Fibroblast of gingiva (primary cell): ENCODE data around the gene CRAMP1.

Experiments
- DNase-seq: peaks from one replicate; pipeline ENCODE4 v3.0.0-alpha.2; 2011; ENCODE audit warnings: low read depth

Gene CRAMP1

GRCh38 chr16:1657841-1658240 is 45.7 kb downstream of the CRAMP1 start:
- no peak for DNase-seq

- no peak for DNase-seq
Measured at GRCh38 chr16:1659031-1659430, 46.9 kb downstream of the CRAMP1 start.

- no peak for DNase-seq
Measured at GRCh38 chr16:1661826-1662225, 49.7 kb downstream of the CRAMP1 start.

GRCh38 chr16:1662543-1662942 is 50.4 kb downstream of the CRAMP1 start:
- DNase-seq: no peak

GRCh38 chr16:1665829-1666228 is 53.7 kb downstream of the CRAMP1 start:
- DNase-seq: no peak

- no peak for DNase-seq
Measured at GRCh38 chr16:1666316-1666715, 54.2 kb downstream of the CRAMP1 start.

GRCh38 chr16:1667271-1667670 is 55.1 kb downstream of the CRAMP1 start:
- no peak for DNase-seq

- DNase-seq: no peak
Measured at GRCh38 chr16:1667916-1668315, 55.8 kb downstream of the CRAMP1 start.

- no peak for DNase-seq
Measured at GRCh38 chr16:1668612-1669319, 56.6 kb downstream of the CRAMP1 start.

GRCh38 chr16:1669698-1670097 is 57.5 kb downstream of the CRAMP1 start:
- no peak for DNase-seq

- no peak for DNase-seq
Measured at GRCh38 chr16:1670371-1670770, 58.2 kb downstream of the CRAMP1 start.

- no peak for DNase-seq
Measured at GRCh38 chr16:1670866-1671265, 58.7 kb downstream of the CRAMP1 start.

GRCh38 chr16:1673424-1674151 is 61.4 kb downstream of the CRAMP1 start:
- no peak for DNase-seq

GRCh38 chr16:1674306-1674705 is 62.1 kb downstream of the CRAMP1 start:
- DNase-seq: no peak

GRCh38 chr16:1674751-1675664 is 62.8 kb downstream of the CRAMP1 start:
- DNase-seq: no peak

GRCh38 chr16:1676661-1677060 is 64.5 kb downstream of the CRAMP1 start:
- no peak for DNase-seq

- no peak for DNase-seq
Measured at GRCh38 chr16:1677339-1677738, 65.2 kb downstream of the CRAMP1 start.

GRCh38 chr16:1677942-1678499 is 65.9 kb downstream of the CRAMP1 start, which contains the start of gene JPT2:
TSS of gene JPT2 (plus strand) at chr16:1678279. CDS start at chr16:1678313, 34 bp downstream.
- peak; percentile 96 for DNase-seq

- DNase-seq: peak; percentile 43
Measured at GRCh38 chr16:1678500-1679098, 66.4 kb downstream of the CRAMP1 start.

GRCh38 chr16:1680361-1680760 is 68.2 kb downstream of the CRAMP1 start:
- DNase-seq: no peak

- DNase-seq: no peak
Measured at GRCh38 chr16:1681032-1681431, 68.9 kb downstream of the CRAMP1 start.
